Activated CD4-positive, alpha-beta memory T cell treated with anti-CD3 and anti-CD28 coated beads, Interleukin-2, amount 10 ng/mL, durations not matched to agents 7 days and 5 days (primary cell): ENCODE results near the gene TMEM106C. TPM values are rescaled to one million over a fixed set of nuclear protein-coding genes. Genes with fewer than 3 reads are reported as not detected.

Source experiments
- CTCF ChIA-PET: fragments of 350-600 bp; sonication (Branson Sonifier 250); formaldehyde crosslinking; loops from one replicate; lab custom pipeline; 2021; ENCODE audit warnings: antibody characterized with exemption, inconsistent platforms; lab: Charles Lee
- POLR2A ChIA-PET: fragments of 350-600 bp; sonication (Branson Sonifier 250); formaldehyde crosslinking; loops from one replicate; lab custom pipeline; 2021; ENCODE audit warnings: antibody characterized with exemption; lab: Charles Lee
- DNase-seq: peaks from one replicate; pipeline ENCODE4 v3.0.0-alpha.2; 2020
- H3K27ac Mint-ChIP-seq: one replicate; pipeline ENCODE4 v1.8.0; 2021; ENCODE audit warnings: mild to moderate bottlenecking, mixed read lengths
- H3K27me3 Mint-ChIP-seq: one replicate; pipeline ENCODE4 v1.8.0; 2021; ENCODE audit warnings: mixed read lengths
- H3K36me3 Mint-ChIP-seq: one replicate; pipeline ENCODE4 v1.8.0; 2021; ENCODE audit warnings: low read depth, mixed read lengths
- H3K4me1 Mint-ChIP-seq: one replicate; pipeline ENCODE4 v1.8.0; 2021; ENCODE audit warnings: mixed read lengths
- H3K4me3 Mint-ChIP-seq: one replicate; pipeline ENCODE4 v1.8.0; 2021; ENCODE audit warnings: mild to moderate bottlenecking, mixed read lengths
- H3K9me3 Mint-ChIP-seq: one replicate; pipeline ENCODE4 v1.8.0; 2021; ENCODE audit warnings: mixed read lengths
- total RNA-seq, 2 experiments: library from RNA; stranded (reverse); gene quantifications; one replicate each; pipeline ENCODE4 v1.2.3, GENCODE V29; 2021

The TMEM106C gene
- total RNA-seq, 2 experiments from 2014 or later, result 139 to 141 TPM

- H3K4me3 Mint-ChIP-seq, result no peak overlapping the region
- H3K36me3 Mint-ChIP-seq, result no peaks in the 10 kb centered on the region
- H3K4me1 Mint-ChIP-seq, result no peaks in the 10 kb centered on the region
- H3K27me3 Mint-ChIP-seq, result peaks cover 47% of the 10 kb centered on the region
- POLR2A ChIA-PET, result no interaction called here
- DNase-seq, result no peak
- CTCF ChIA-PET, result no interaction called here
- no peaks in the 10 kb centered on the region for H3K9me3 Mint-ChIP-seq
- no peak overlapping the region for H3K27ac Mint-ChIP-seq
Measured at GRCh38 chr12:48016373-48017020, 53.1 kb downstream of the TMEM106C start.

- Mint-ChIP-seq H3K36me3 (no peaks in the 10 kb centered on the region), H3K4me3 (no peak overlapping the region), H3K4me1 (no peaks in the 10 kb centered on the region), H3K9me3 (no peaks in the 10 kb centered on the region), H3K27ac (no peak overlapping the region), H3K27me3 (peaks cover 50% of the 10 kb centered on the region)
- no peak for DNase-seq
- CTCF ChIA-PET, result no interaction called here
- POLR2A ChIA-PET, result interaction anchor here (1.0 kb wide), 1 partner anchor 11 kb away, joined by 3 read pairs; no protein-coding TSS in a partner anchor
Measured at GRCh38 chr12:48017496-48017895, 54.1 kb downstream of the TMEM106C start.

- Mint-ChIP-seq H3K4me3 (no peak overlapping the region), H3K27ac (no peak overlapping the region), H3K4me1 (no peaks in the 10 kb centered on the region), H3K36me3 (no peaks in the 10 kb centered on the region), H3K27me3 (peaks cover 50% of the 10 kb centered on the region), H3K9me3 (no peaks in the 10 kb centered on the region)
- DNase-seq, result no peak
- ChIA-PET CTCF (no interaction called here), POLR2A (interaction anchor here (1.0 kb wide), 1 partner anchor 11 kb away, joined by 3 read pairs; no protein-coding TSS in a partner anchor)
Measured at GRCh38 chr12:48017921-48018617, 54.7 kb downstream of the TMEM106C start.

Other genes with a start within 250 kb of the TMEM106C start
- gene ENDOU, start 238.1 kb upstream of the TMEM106C start, total RNA-seq, result not detected
- 1 to 10 TPM; 1.4 to 1.6 TPM for gene RAPGEF3, start 204.7 kb upstream of the TMEM106C start, total RNA-seq
- gene SLC48A1, start 190.4 kb upstream of the TMEM106C start, total RNA-seq, result 10 to 100 TPM; 19.4 to 22.6 TPM
- 100 to 1,000 TPM; 315 to 328 TPM for gene HDAC7, start 143.7 kb upstream of the TMEM106C start, total RNA-seq
- gene VDR, start 58.6 kb upstream of the TMEM106C start, total RNA-seq, result 10 to 100 TPM; 62.9 to 65.5 TPM
- gene COL2A1, start 40.9 kb downstream of the TMEM106C start, total RNA-seq, result not detected
- gene SENP1, start 142.5 kb downstream of the TMEM106C start, total RNA-seq, result 10 to 100 TPM; 42.4 to 43.7 TPM
- 10 to 100 TPM; 16.8 TPM for gene PFKM, start 155.8 kb downstream of the TMEM106C start, total RNA-seq
- gene ASB8, start 193.9 kb downstream of the TMEM106C start, total RNA-seq, result 10 to 100 TPM; 43.4 to 45.6 TPM
- gene CCDC184, start 220.0 kb downstream of the TMEM106C start, total RNA-seq, result under 1 TPM; 0.63 to 0.65 TPM
- gene OR10AD1, start 239.7 kb downstream of the TMEM106C start, total RNA-seq, result not detected